Measurements from ENCODE around the gene POLR3B.

POLR3B gene

DNA sequence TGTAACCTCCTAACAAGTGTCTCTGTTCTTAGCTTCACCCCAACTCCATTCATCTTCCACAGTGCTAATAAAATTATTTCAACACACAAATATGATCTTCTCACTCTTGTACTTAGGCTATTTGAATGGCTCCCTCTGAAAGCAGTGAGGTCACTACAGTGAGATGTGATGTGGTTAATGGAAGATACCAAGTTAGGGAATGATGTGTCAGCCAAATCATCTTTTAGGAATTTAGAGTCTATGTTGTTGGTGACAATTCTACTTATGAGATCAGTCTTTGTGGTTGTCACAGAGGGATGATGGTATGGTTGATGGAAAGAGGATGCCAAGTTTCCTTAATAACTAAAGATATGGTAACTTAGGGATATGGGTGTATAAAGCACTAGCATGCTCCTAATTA, 57.6 kb downstream of the POLR3B start:
- Histone ChIP-seq H3K27me3 (ENCODE audit: control insufficient read depth, insufficient read depth, low read length) (no peaks in the 10 kb centered on the region), H3K9me3 (ENCODE audit: control insufficient read depth, low read length) (no peaks in the 10 kb centered on the region), H3K4me2 (ENCODE audit: low read length) (no peak overlapping the region), H3K36me3 (ENCODE audit: control insufficient read depth, insufficient read depth, low read length) (no peaks in the 10 kb centered on the region), H3K27ac (no peak overlapping the region), H3K4me1 (no peaks in the 10 kb centered on the region), H3K79me2 (no peaks in the 10 kb centered on the region), H3K4me3 (ENCODE audit: low read depth, low read length) (no peak overlapping the region), H3K9ac (no peak overlapping the region), H2AFZ (no peak overlapping the region)
- TF ChIP-seq, protein P1, sequence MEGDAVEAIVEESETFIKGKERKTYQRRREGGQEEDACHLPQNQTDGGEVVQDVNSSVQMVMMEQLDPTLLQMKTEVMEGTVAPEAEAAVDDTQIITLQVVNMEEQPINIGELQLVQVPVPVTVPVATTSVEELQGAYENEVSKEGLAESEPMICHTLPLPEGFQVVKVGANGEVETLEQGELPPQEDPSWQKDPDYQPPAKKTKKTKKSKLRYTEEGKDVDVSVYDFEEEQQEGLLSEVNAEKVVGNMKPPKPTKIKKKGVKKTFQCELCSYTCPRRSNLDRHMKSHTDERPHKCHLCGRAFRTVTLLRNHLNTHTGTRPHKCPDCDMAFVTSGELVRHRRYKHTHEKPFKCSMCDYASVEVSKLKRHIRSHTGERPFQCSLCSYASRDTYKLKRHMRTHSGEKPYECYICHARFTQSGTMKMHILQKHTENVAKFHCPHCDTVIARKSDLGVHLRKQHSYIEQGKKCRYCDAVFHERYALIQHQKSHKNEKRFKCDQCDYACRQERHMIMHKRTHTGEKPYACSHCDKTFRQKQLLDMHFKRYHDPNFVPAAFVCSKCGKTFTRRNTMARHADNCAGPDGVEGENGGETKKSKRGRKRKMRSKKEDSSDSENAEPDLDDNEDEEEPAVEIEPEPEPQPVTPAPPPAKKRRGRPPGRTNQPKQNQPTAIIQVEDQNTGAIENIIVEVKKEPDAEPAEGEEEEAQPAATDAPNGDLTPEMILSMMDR (IDR thresholded peaks at IDR 0.05) = no peak

DNA sequence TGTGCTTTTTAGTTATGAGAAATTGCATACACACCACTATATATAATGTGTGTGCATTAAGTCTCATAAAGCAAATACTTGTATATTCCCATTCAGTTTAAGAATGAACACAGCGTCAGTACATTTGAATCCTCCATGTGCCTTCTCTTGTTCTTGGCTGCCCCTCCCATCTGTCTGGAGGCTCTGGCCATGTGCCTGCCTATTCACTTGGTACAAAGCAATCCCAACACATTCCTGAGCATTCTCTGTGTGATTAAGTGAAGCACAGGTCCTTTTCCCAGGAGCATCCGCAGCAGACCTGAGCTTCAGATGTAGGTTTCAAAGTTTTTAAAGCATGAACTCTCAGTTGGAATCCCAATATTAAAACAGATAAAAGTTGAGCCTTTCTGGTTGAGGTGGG, 58.7 kb downstream of the POLR3B start:
- Histone ChIP-seq H3K9ac (no peak overlapping the region), H3K36me3 (ENCODE audit: control insufficient read depth, insufficient read depth, low read length) (no peaks in the 10 kb centered on the region), H3K9me3 (ENCODE audit: control insufficient read depth, low read length) (no peaks in the 10 kb centered on the region), H3K27me3 (ENCODE audit: control insufficient read depth, insufficient read depth, low read length) (no peaks in the 10 kb centered on the region), H3K27ac (no peak overlapping the region), H3K4me3 (ENCODE audit: low read depth, low read length) (no peak overlapping the region), H3K4me2 (ENCODE audit: low read length) (no peak overlapping the region), H2AFZ (no peak overlapping the region), H3K79me2 (no peaks in the 10 kb centered on the region), H3K4me1 (no peaks in the 10 kb centered on the region)
- TF ChIP-seq, protein P1 (IDR thresholded peaks at IDR 0.05) = no peak

DNA sequence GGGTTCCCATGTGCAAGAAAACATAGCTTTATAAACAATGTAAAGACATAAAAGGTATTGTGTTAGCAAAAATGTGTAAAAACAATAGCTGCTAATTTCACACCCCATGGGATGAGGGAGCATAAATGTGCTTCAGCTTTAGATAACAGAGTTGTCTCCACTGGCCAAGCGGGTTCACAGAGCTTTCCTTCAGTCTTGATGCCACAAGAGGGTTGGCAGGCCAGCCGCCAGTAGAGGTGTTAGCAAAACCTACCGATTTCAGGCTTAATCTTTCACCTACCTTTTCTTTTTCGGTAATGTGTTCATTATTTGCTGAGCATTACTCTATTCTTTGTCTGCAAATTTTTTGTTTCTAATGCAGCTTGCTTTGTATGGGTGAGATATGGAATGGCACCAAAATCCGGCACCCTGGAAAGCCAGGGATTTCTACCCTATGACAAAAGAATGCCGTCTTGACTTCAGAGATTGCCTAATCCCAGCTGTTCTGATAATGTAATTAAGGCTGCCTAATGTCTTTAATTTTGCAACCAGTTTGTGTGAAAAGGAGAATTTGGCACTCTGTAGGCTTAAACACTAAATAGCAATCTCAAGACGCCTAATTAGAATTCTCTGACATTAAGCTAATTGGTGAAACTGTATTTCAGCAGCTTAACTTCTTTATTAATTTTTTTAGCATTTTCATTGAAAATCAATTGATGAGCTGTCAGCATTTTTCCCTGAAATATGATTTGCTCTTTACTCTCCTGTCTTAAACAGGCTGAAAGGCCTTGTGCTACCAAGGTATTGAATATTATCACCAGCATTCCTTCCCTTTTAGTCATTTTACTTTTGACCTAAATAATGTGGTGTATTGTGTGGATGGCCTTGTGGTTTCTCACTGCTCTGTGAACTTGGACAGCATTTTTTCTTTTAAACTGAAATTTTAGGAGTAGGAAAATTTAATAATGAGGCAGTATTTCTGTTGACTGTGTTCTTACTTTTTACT, 60.7 kb downstream of the POLR3B start:
- no peak overlapping the region for H3K9ac ChIP-seq

DNA sequence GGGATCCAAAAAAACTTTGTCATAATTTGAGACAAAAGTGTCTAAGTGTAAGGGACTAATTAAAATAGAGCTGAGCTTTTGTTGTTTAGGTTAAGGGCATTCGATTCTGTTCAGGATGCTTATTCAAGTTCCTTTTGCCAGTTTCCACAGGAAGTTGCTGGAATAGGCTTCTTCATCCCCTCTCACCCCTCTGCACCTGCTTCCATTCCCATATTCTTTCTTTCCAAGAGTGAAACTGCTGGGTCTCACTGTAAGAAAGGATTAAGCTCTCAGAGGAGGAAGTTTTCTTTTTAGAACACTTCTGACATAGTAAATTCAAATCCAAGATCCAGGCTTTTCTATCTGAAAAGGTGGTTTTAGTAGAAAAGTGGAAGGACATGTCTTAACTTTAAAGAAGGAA, 61.4 kb downstream of the POLR3B start:
- Histone ChIP-seq H3K36me3 (ENCODE audit: control insufficient read depth, insufficient read depth, low read length) (no peaks in the 10 kb centered on the region), H2AFZ (no peak overlapping the region), H3K9ac (no peak overlapping the region), H3K9me3 (ENCODE audit: control insufficient read depth, low read length) (no peaks in the 10 kb centered on the region), H3K27ac (no peak overlapping the region), H3K79me2 (no peaks in the 10 kb centered on the region), H3K4me2 (ENCODE audit: low read length) (no peak overlapping the region), H3K4me3 (ENCODE audit: low read depth, low read length) (no peak overlapping the region), H3K4me1 (no peaks in the 10 kb centered on the region), H3K27me3 (ENCODE audit: control insufficient read depth, insufficient read depth, low read length) (no peaks in the 10 kb centered on the region)
- TF ChIP-seq, protein P1 (IDR thresholded peaks at IDR 0.05) = no peak

More for the DNA sequence above, 60.7 kb downstream of the POLR3B start:
- Histone ChIP-seq H3K36me3 (ENCODE audit: control insufficient read depth, insufficient read depth, low read length) (no peaks in the 10 kb centered on the region), H3K4me2 (ENCODE audit: low read length) (no peak overlapping the region), H3K9me3 (ENCODE audit: control insufficient read depth, low read length) (no peaks in the 10 kb centered on the region), H3K4me1 (no peaks in the 10 kb centered on the region), H3K27ac (no peak overlapping the region), H2AFZ (no peak overlapping the region), H3K4me3 (ENCODE audit: low read depth, low read length) (no peak overlapping the region), H3K79me2 (no peaks in the 10 kb centered on the region), H3K27me3 (ENCODE audit: control insufficient read depth, insufficient read depth, low read length) (no peaks in the 10 kb centered on the region)
- TF ChIP-seq, protein P1 (IDR thresholded peaks at IDR 0.05) = no peak

Data from parathyroid adenoma (tissue), 2 donors.